ENCODE data around the gene NBEA. TPM values are rescaled to one million over a fixed set of nuclear protein-coding genes. Genes with fewer than 3 reads are reported as not detected.

Gene NBEA
- total and polyA plus RNA-seq, 11 donors: 5.0 to 39.2 (median 23.2) TPM

GRCh38 chr13:35449821-35450220 lies 507.8 kb downstream of the NBEA start:
- WGBS, 4 donors: 97 to 99% (median 99%) methylated on average over 2 of the region's 2 CpGs
- no peak overlapping the region for H3K27ac ChIP-seq
- DNase-seq (no peak), ATAC-seq (no peak)
- TF ChIP-seq CTCF (IDR thresholded peaks at IDR 0.05) (no peak), POLR2A (IDR thresholded peaks at IDR 0.05) (no peak)
- no peaks in the 10 kb centered on the region for H3K27me3 ChIP-seq
- H3K4me1 ChIP-seq: no peaks in the 10 kb centered on the region
- peaks cover 0 to 10% (median 0%) of the 10 kb centered on the region in 9 donors for H3K36me3 ChIP-seq
- H3K9me3 ChIP-seq: no peaks in the 10 kb centered on the region
- intact Hi-C loops (cut with DNase I): loop anchor here in 1 of 10 donors (10.0 kb wide), 1 partner anchor 85 kb away; no protein-coding TSS in a partner anchor
- H3K4me3 ChIP-seq: no peak overlapping the region

GRCh38 chr13:35455022-35455421 lies 513.0 kb downstream of the NBEA start:
- Histone ChIP-seq H3K27ac (no peak overlapping the region), H3K27me3 (no peaks in the 10 kb centered on the region), H3K36me3 (peaks cover 0 to 10% (median 0%) of the 10 kb centered on the region in 9 donors), H3K4me1 (no peaks in the 10 kb centered on the region), H3K4me3 (no peak overlapping the region), H3K9me3 (peaks cover 0 to 4% (median 0%) of the 10 kb centered on the region in 12 donors)
- intact Hi-C loops (cut with DNase I): loop anchor here in 1 of 10 donors (10.0 kb wide), 1 partner anchor 90 kb away; no protein-coding TSS in a partner anchor
- TF ChIP-seq POLR2A (IDR thresholded peaks at IDR 0.05) (no peak), CTCF (IDR thresholded peaks at IDR 0.05) (no peak)
- WGBS, 4 donors: 86 to 91% (median 90%) methylated on average over 1 of the region's 1 CpG
- no peak for ATAC-seq
- no peak for DNase-seq

GRCh38 chr13:35457258-35457657 lies 515.2 kb downstream of the NBEA start:
- intact Hi-C loops (cut with DNase I): loop anchor here in 1 of 10 donors (10.0 kb wide), 1 partner anchor 92 kb away; no protein-coding TSS in a partner anchor
- no peak overlapping the region for H3K4me3 ChIP-seq
- no peaks in the 10 kb centered on the region for H3K27me3 ChIP-seq
- DNase-seq (no peak), ATAC-seq (no peak)
- no peaks in the 10 kb centered on the region for H3K4me1 ChIP-seq
- 97 to 99% (median 98%) methylated on average over 3 of the region's 3 CpGs for WGBS, 4 donors
- H3K9me3 ChIP-seq: peaks cover 0 to 4% (median 0%) of the 10 kb centered on the region in 12 donors
- no peak for TF ChIP-seq CTCF (IDR thresholded peaks at IDR 0.05)
- no peak for TF ChIP-seq POLR2A (IDR thresholded peaks at IDR 0.05)
- no peak overlapping the region for H3K27ac ChIP-seq
- peaks cover 0 to 7% (median 0%) of the 10 kb centered on the region in 9 donors for H3K36me3 ChIP-seq

- no peaks in the 10 kb centered on the region for H3K27me3 ChIP-seq
- H3K36me3 ChIP-seq: no peaks in the 10 kb centered on the region
- ATAC-seq (no peak), DNase-seq (no peak)
- peaks cover 0 to 4% (median 0%) of the 10 kb centered on the region in 12 donors for H3K9me3 ChIP-seq
- no peak overlapping the region for H3K27ac ChIP-seq
- intact Hi-C loops (cut with DNase I): no loop called here
- TF ChIP-seq CTCF (IDR thresholded peaks at IDR 0.05) (no peak), POLR2A (IDR thresholded peaks at IDR 0.05) (no peak)
- H3K4me1 ChIP-seq: no peaks in the 10 kb centered on the region
- 92 to 96% (median 94%) methylated on average over 2 of the region's 2 CpGs for WGBS, 4 donors
- no peak overlapping the region for H3K4me3 ChIP-seq
Measured at GRCh38 chr13:35460061-35460460, 518.0 kb downstream of the NBEA start.

All from heart left ventricle (tissue), 16 donors.